Stimulated activated CD4-positive, alpha-beta T cell treated with anti-CD3 and anti-CD28 coated beads, Interleukin-4, amount 100 ng/mL, for 48 hours (primary cell): ENCODE data around the gene CRACDL.

ENCODE experiments used
- DNase-seq, 2 donors: peaks; one replicate each; pipeline ENCODE4 v3.0.0-alpha.2; 2020; ENCODE audit warnings: low read depth in 2 of 2

CRACDL gene

GRCh38 chr2:98750593-98751282 is 185.3 kb downstream of the CRACDL start:
- DNase-seq = no peak

- no peak for DNase-seq
These were observed 187.0 kb downstream of the CRACDL start for GRCh38 chr2:98749066-98749450.

- DNase-seq = no peak
These were observed 187.5 kb downstream of the CRACDL start for GRCh38 chr2:98748292-98749065.

- DNase-seq = no peak
These were observed 188.1 kb downstream of the CRACDL start for GRCh38 chr2:98747888-98748287.

- DNase-seq = no peak
These were observed 189.6 kb downstream of the CRACDL start for GRCh38 chr2:98746426-98746825.

GRCh38 chr2:98744595-98744994 is 191.4 kb downstream of the CRACDL start:
- DNase-seq = no peak
